ENCODE measurements around the gene GRHPR. TPM values are rescaled to one million over a fixed set of nuclear protein-coding genes. Genes with fewer than 3 reads are reported as not detected.
A peak's percentile ranks its signal among the peaks of the same experiment; 100 is the strongest.

GRHPR gene
- total and polyA plus RNA-seq, 10 of the 15 experiments (the other 5 are each of a cell fraction or from before 2014, with no cell fraction given): 52.4 to 194 (median 126) TPM

DNA sequence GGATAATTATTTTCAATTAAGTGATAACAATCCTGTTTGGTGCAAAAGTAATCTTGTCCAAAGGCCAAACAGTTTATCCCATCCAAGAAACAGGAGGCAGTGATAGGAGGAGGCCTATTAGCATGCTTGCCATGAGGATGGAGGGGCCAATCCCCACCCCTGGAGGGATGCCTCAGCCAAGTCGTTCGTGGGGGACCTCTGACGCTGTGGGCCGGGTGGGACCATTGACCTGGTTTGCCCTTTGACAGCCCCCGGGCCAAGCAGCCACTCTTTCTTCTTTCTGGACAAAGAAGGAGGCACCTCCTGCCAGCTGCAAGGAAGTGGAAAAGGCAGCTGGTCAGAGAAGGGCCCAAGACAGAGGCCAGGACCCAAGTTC is 39.5 kb upstream of the GRHPR start (continued):
- TF ChIP-seq CEBPB (IDR thresholded peaks at IDR 0.05; ENCODE audit: borderline replicate concordance in 1 of 2, low read depth in 2 of 2, low read length in 2 of 2) (no peak), WRNIP1 (IDR thresholded peaks at IDR 0.05; ENCODE audit: borderline replicate concordance, low read depth, low read length) (no peak), FOS (IDR thresholded peaks at IDR 0.05; ENCODE audit: borderline replicate concordance, extremely low read depth, insufficient read length) (no peak), IRF3 (IDR thresholded peaks at IDR 0.05) (no peak), IKZF1 (conservative IDR thresholded peaks at IDR 0.05) (peak; percentile 76), ETV6 (conservative IDR thresholded peaks at IDR 0.05 in 1 of 2, IDR thresholded peaks at IDR 0.05 in 1 of 2; ENCODE audit: borderline replicate concordance in 1 of 2, low read depth in 1 of 2) (no peak), MLLT1 (IDR thresholded peaks at IDR 0.05) (no peak), CBFB (IDR thresholded peaks at IDR 0.05; ENCODE audit: low read depth) (no peak), IRF4 (IDR thresholded peaks at IDR 0.05; ENCODE audit: low read depth, low read length) (no peak), HSF1 (IDR thresholded peaks at IDR 0.05; ENCODE audit: low read depth, low read length) (no peak), ATF3 (IDR thresholded peaks at IDR 0.05; ENCODE audit: borderline replicate concordance, extremely low read depth, low read depth, low read length) (no peak), SMAD5 (IDR thresholded peaks at IDR 0.05; ENCODE audit: low read depth) (no peak), ZBED1 (IDR thresholded peaks at IDR 0.05; ENCODE audit: borderline replicate concordance) (no peak), ZNF622 (IDR thresholded peaks at IDR 0.05) (no peak), SMARCA5 (IDR thresholded peaks at IDR 0.05) (peak; percentile 29; the same call in 1 of the 2 replicates), NFXL1 (IDR thresholded peaks at IDR 0.05; ENCODE audit: borderline replicate concordance) (no peak), SIX5 (IDR thresholded peaks at IDR 0.05; ENCODE audit: low read depth, low read length, severe bottlenecking) (no peak)
- TF ChIP-seq, protein P1, sequence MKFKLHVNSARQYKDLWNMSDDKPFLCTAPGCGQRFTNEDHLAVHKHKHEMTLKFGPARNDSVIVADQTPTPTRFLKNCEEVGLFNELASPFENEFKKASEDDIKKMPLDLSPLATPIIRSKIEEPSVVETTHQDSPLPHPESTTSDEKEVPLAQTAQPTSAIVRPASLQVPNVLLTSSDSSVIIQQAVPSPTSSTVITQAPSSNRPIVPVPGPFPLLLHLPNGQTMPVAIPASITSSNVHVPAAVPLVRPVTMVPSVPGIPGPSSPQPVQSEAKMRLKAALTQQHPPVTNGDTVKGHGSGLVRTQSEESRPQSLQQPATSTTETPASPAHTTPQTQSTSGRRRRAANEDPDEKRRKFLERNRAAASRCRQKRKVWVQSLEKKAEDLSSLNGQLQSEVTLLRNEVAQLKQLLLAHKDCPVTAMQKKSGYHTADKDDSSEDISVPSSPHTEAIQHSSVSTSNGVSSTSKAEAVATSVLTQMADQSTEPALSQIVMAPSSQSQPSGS (IDR thresholded peaks at IDR 0.05; ENCODE audit: low read length): no peak
- TF ChIP-seq, protein P2, sequence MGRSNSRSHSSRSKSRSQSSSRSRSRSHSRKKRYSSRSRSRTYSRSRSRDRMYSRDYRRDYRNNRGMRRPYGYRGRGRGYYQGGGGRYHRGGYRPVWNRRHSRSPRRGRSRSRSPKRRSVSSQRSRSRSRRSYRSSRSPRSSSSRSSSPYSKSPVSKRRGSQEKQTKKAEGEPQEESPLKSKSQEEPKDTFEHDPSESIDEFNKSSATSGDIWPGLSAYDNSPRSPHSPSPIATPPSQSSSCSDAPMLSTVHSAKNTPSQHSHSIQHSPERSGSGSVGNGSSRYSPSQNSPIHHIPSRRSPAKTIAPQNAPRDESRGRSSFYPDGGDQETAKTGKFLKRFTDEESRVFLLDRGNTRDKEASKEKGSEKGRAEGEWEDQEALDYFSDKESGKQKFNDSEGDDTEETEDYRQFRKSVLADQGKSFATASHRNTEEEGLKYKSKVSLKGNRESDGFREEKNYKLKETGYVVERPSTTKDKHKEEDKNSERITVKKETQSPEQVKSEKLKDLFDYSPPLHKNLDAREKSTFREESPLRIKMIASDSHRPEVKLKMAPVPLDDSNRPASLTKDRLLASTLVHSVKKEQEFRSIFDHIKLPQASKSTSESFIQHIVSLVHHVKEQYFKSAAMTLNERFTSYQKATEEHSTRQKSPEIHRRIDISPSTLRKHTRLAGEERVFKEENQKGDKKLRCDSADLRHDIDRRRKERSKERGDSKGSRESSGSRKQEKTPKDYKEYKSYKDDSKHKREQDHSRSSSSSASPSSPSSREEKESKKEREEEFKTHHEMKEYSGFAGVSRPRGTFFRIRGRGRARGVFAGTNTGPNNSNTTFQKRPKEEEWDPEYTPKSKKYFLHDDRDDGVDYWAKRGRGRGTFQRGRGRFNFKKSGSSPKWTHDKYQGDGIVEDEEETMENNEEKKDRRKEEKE (IDR thresholded peaks at IDR 0.05): no peak

Measured in GM12878 (cell line).